Esophagus muscularis mucosa (tissue), 4 donors: ENCODE measurements around the gene HYAL4. TPM values are rescaled to one million over a fixed set of nuclear protein-coding genes. Genes with fewer than 3 reads are reported as not detected.

Experiments used
- DNase-seq: peaks from one replicate; pipeline ENCODE4 v3.0.0-alpha.2; 2017; ENCODE audit errors: extremely low spot score
- H3K27ac ChIP-seq, 4 donors: fragments of 200-600 bp; sonication (generic); replicated peaks in 1 of 4; 1 replicate in 3 of 4; 2 replicates in 1 of 4; pipeline ENCODE4 v1.5.1; 2016 to 2019; ENCODE audit warnings: mild to moderate bottlenecking in 1 of 4
- H3K27me3 ChIP-seq, 4 donors: fragments of 200-600 bp; sonication (generic); one replicate each; pipeline versions ENCODE4 v1.5.1 to v1.6.0; 2016 to 2019
- H3K36me3 ChIP-seq, 4 donors: fragments of 200-600 bp; sonication (generic); one replicate each; pipeline ENCODE4 v1.5.1; 2016 to 2019
- H3K4me1 ChIP-seq, 4 donors: fragments of 200-600 bp; sonication (generic); one replicate each; pipeline ENCODE4 v1.5.1; 2016 to 2019
- H3K4me3 ChIP-seq, 4 donors: fragments of 200-600 bp; sonication (generic); 1 replicate in 2 of 4; 2 replicates in 2 of 4; pipeline ENCODE4 v1.5.1; 2016 to 2019; ENCODE audit warnings: mild to moderate bottlenecking in 4 of 4, moderate library complexity in 1 of 4
- H3K9me3 ChIP-seq, 4 donors: fragments of 200-600 bp; sonication (generic); 1 replicate in 3 of 4; 2 replicates in 1 of 4; pipeline ENCODE4 v1.5.1; 2016 to 2019
- EP300 ChIP-seq: sonication (generic); formaldehyde crosslinking; IDR thresholded peaks from one replicate; pipeline ENCODE4 v1.6.1; 2017; ENCODE audit warnings: antibody characterized with exemption
- POLR2A ChIP-seq: fragments of 450-650 bp; IDR thresholded peaks from one replicate; pipeline ENCODE4 v1.6.1; 2017; ENCODE audit warnings: antibody characterized with exemption, moderate library complexity, mild to moderate bottlenecking, low read depth
- POLR2AphosphoS5 ChIP-seq, 2 donors: sonication (generic); formaldehyde crosslinking; IDR thresholded peaks; one replicate each; pipeline ENCODE4 v1.6.1; 2017; ENCODE audit warnings: antibody characterized with exemption in 2 of 2
- WGBS: methylation state at CpG from one replicate; pipeline ENCODE4 v1.1.5; 2018; 5-methylcytosine and 5-hydroxymethylcytosine counted together
- intact Hi-C: fragments of 100-400 bp; cut with DNase I; formaldehyde crosslinking; loops from one replicate; pipeline ENCODE4 v1.15.1; 2023
- total RNA-seq, 4 donors: library from RNA; depleted of rRNA; stranded (reverse); fragments of >200 nt; gene quantifications; one replicate each; pipeline versions ENCODE4 v1.1.0 to v1.2.1, GENCODE V29; 2016
- TF ChIP-seq, protein P1 (sequence below), 3 experiments: fragments of 200-600 bp in 2 of 3; fragments of 450-650 bp in 1 of 3; sonication (generic) in 2 of 3; IDR thresholded peaks; one replicate each; pipeline ENCODE4 v1.5.1; 2017 to 2019; ENCODE audit warnings: antibody characterized with exemption in 3 of 3, mild to moderate bottlenecking in 2 of 3, moderate library complexity in 1 of 3

The HYAL4 gene
- total RNA-seq, 4 donors from 2014 or later, result not detected

DNA sequence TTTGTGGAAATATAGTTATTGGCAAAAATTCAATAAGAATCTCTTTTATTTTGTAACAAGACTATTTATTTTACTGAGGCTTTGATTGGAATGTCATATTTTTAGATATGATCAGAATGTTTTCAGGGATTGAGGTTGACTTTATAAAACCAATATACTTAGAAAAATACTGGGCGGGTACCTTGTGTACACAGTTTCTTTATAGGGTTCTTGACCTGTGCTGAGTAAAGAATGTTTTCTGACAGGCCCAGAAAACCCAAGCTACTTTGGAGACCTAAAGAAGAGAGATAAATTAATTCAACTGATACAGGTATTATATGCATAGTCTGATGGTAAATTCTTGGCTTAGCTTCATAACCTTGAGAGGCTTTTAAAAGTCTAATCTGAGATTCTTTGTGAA lies 56.1 kb downstream of the HYAL4 start:
- intact Hi-C loops, result no loop called here
- H3K9me3 ChIP-seq, result peaks cover 0 to 6% (median 0%) of the 10 kb centered on the region in 4 donors
- H3K27ac ChIP-seq, result no peak overlapping the region
- H3K4me1 ChIP-seq, result no peaks in the 10 kb centered on the region
- DNase-seq, result no peak
- H3K27me3 ChIP-seq, result no peaks in the 10 kb centered on the region
- no peak overlapping the region for H3K4me3 ChIP-seq
- no peaks in the 10 kb centered on the region for H3K36me3 ChIP-seq
- 100% methylated on average over 1 of the region's 1 CpG for WGBS
- no peak for TF ChIP-seq POLR2A
- no peak for TF ChIP-seq EP300
- TF ChIP-seq, protein P1, sequence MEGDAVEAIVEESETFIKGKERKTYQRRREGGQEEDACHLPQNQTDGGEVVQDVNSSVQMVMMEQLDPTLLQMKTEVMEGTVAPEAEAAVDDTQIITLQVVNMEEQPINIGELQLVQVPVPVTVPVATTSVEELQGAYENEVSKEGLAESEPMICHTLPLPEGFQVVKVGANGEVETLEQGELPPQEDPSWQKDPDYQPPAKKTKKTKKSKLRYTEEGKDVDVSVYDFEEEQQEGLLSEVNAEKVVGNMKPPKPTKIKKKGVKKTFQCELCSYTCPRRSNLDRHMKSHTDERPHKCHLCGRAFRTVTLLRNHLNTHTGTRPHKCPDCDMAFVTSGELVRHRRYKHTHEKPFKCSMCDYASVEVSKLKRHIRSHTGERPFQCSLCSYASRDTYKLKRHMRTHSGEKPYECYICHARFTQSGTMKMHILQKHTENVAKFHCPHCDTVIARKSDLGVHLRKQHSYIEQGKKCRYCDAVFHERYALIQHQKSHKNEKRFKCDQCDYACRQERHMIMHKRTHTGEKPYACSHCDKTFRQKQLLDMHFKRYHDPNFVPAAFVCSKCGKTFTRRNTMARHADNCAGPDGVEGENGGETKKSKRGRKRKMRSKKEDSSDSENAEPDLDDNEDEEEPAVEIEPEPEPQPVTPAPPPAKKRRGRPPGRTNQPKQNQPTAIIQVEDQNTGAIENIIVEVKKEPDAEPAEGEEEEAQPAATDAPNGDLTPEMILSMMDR (IDR thresholded peaks at IDR 0.05), result no peak
- no peak for TF ChIP-seq POLR2AphosphoS5 (IDR thresholded peaks at IDR 0.05)

DNA sequence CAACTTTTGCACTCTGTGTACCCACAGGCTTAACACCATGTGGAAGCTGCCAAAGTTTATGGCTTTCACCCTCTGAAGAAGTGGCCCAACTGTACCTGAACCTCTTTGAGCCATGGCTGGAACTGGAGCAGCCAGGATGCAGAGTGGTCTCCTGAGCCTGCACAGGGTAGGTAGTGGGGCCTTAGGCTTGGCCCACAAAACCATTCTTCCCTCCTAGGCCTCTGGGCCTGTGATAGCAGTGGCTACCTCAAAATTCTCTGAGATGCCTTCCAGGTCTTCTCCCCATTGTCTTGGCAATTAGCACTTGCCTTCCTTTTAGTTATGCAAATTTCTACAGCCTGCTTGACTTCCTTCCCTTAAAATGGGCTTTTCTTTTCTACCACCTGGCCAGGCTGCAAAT lies 60.7 kb downstream of the HYAL4 start:
- no peaks in the 10 kb centered on the region for H3K4me1 ChIP-seq
- TF ChIP-seq POLR2A, result no peak
- intact Hi-C loops, result no loop called here

GRCh38 chr7:123916240-123916724 lies 71.3 kb downstream of the HYAL4 start:
- H3K9me3 ChIP-seq, result no peaks in the 10 kb centered on the region
- DNase-seq, result no peak
- intact Hi-C loops, result no loop called here
- H3K4me3 ChIP-seq, result no peak overlapping the region
- H3K36me3 ChIP-seq, result no peaks in the 10 kb centered on the region
- TF ChIP-seq POLR2AphosphoS5 (IDR thresholded peaks at IDR 0.05), result no peak
- TF ChIP-seq POLR2A, result no peak
- TF ChIP-seq EP300, result no peak
- TF ChIP-seq, protein P1 (IDR thresholded peaks at IDR 0.05), result no peak
- no peaks in the 10 kb centered on the region for H3K27me3 ChIP-seq
- H3K4me1 ChIP-seq, result no peaks in the 10 kb centered on the region
- WGBS, result 39% methylated on average over 2 of the region's 2 CpGs
- H3K27ac ChIP-seq, result no peak overlapping the region

More for the DNA sequence above, 60.7 kb downstream of the HYAL4 start:
- Histone ChIP-seq H3K27me3 (no peaks in the 10 kb centered on the region), H3K36me3 (no peaks in the 10 kb centered on the region), H3K27ac (no peak overlapping the region), H3K4me3 (no peak overlapping the region), H3K9me3 (peaks cover 0 to 6% (median 0%) of the 10 kb centered on the region in 4 donors)
- DNase-seq, result no peak

DNA sequence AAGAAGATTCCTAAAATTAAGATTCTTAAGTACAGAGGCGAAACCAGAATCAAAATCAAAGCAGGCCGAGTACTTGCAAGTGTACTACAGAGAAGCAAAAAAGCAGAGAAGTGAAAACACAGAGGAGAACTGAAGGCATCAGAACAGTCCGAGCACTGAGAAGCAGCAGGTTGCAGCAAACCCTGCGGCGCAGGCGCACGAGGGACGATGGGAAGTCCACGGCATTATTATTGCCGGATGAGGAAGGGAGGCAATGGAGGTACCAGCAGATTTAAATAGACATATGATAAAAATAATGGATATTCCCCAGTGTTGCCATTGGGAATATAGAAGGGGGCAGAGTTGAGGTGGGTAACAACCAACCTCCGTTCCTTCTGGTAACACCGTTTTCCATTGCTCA lies 72.9 kb downstream of the HYAL4 start:
- H3K27ac ChIP-seq, result no peak overlapping the region
- intact Hi-C loops, result no loop called here
- H3K27me3 ChIP-seq, result no peaks in the 10 kb centered on the region
- H3K4me3 ChIP-seq, result no peak overlapping the region
- H3K9me3 ChIP-seq, result no peaks in the 10 kb centered on the region
- no peaks in the 10 kb centered on the region for H3K4me1 ChIP-seq
- TF ChIP-seq, protein P1 (IDR thresholded peaks at IDR 0.05), result no peak
- no peak for TF ChIP-seq POLR2AphosphoS5 (IDR thresholded peaks at IDR 0.05)
- TF ChIP-seq POLR2A, result no peak
- TF ChIP-seq EP300, result no peak
- H3K36me3 ChIP-seq, result no peaks in the 10 kb centered on the region
- 91% methylated on average over 12 of the region's 12 CpGs for WGBS
- DNase-seq, result no peak

- Histone ChIP-seq H3K4me1 (no peaks in the 10 kb centered on the region), H3K9me3 (no peaks in the 10 kb centered on the region), H3K27me3 (no peaks in the 10 kb centered on the region), H3K4me3 (no peak overlapping the region), H3K27ac (no peak overlapping the region), H3K36me3 (no peaks in the 10 kb centered on the region)
- TF ChIP-seq, protein P1 (IDR thresholded peaks at IDR 0.05), result no peak
- TF ChIP-seq POLR2A, result no peak
- no peak for TF ChIP-seq EP300
- intact Hi-C loops, result no loop called here
- WGBS, result 84% methylated on average over 7 of the region's 8 CpGs
- no peak for DNase-seq
Measured at GRCh38 chr7:123918309-123918708, 73.3 kb downstream of the HYAL4 start.
